Tongue (tissue), 2 donors: ENCODE data around the gene PXK. TPM values are rescaled to one million over a fixed set of nuclear protein-coding genes. Genes with fewer than 3 reads are reported as not detected.
"Not testable (repeated sequence)": the region's sequence is repeated elsewhere in the genome, so short reads cannot be mapped to it uniquely, and the experiment has no call there.

Experiments used
- DNase-seq: peaks from one replicate; pipeline ENCODE4 v3.0.0-alpha.2; 2015
- total RNA-seq: library from RNA; depleted of rRNA; stranded (reverse); fragments of >200 nt; gene quantifications from one replicate; pipeline ENCODE4 v1.2.3, GENCODE V29; 2014

The PXK gene
- total RNA-seq, 1 donor from 2014 or later: 27.8 TPM

DNA sequence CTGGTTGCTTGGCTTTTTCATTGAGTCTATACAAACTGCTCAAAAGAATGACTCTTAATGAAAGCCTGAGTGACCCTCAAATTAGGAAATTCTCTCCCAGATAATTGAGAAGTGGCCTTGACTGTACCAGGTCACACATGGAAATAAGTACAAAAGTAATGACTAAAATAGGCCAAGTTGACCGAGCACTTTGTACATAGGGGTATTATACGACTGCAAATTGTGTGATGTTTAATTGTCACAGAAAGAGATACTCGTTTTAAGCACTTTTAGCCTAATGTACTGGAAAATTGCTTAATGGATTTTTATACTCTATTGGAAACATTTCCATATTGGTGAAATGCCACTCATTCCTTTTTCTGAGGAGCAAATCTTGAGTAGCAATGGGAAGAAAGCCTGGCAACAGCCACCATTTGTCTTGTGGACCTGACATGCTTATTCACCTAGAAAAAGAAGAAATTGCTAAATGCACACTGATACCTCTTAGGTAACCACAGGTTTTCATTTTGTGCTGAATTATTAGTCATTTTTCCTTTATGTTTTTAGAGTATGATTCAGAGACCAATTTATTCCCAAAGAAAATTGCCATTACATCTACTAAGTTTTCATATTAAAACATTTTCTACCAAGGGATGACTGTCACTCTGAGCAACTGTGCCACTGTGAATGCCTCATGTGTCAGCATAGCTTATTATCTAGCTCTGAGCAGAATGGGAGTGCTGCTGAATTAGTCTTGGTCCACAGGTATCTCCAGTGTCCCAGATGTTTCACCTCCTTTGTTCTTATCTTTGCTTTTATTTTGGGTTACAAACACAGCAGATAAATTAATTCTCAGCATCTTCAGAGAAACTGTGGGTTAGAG lies 8.9 kb upstream of the PXK start:
- DNase-seq: no peak

DNA sequence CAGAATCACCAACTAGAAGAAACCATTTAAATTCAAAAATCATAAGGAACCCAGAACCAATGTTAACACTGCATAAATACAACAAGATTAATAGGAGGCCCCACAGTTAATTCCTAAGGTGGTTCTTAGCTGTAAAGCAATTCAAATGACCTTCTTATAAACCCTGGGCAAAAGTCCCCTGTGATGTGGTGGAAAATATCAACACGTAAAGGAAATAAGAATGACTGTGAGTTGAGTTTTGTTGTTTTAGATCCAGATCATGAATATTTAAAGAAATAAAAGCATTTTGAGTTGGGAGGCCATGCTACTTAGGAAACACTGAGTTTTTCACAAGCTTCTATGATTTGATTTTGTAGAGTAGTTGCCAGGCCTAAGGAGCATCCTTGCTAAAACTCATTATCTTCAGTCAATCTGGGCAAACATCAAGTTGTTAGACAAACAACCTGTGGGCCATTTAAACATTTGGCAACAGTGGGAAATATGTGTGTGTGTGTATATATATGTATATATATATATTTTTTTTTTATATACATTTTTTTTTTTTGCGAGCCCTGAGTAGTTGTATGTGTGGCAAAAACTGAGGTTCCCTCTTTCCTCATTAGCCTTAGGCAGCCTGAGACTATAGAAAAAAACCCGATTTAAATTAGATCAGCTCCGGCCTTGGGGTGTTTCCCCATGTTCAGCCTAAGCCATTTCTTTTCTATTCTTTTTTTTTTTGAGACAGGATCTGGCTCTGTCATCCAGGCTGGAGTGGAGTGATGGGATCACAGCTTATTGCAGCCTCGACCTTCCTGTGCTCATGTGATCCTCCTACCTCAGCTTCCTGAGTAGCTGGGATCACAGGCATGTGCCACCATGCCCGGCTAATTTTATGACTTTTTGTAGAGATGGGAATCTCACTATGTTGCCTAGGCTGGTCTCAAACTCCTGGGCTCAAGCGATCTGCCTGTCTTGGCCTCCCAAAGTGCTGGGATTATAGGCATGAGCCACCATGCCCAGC lies 8.0 kb upstream of the PXK start:
- no peak for DNase-seq

DNA sequence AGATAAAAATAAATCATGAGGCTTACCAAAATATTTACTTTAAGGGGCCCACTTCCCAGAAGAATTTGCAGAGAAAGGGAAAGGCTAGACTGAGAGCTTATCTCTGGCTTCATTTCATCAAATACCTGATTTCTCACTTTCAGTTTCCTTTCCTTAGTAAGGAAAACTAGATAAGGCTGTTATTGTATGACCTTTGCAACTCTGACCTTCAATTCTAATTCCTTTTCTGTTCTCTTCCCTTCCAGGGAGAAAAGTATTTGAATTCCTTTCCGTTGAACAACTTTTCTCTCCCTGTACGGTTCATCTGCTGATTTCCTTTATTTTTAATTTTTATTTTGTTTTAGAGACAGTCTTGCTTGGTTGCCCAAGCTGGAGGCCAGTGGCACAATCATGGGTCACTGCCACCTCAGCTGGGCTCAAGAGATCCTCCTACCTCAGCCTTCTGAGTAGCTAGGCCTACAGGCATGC lies 7.1 kb upstream of the PXK start:
- no peak for DNase-seq

GRCh38 chr3:58326267-58326900 lies 6.3 kb upstream of the PXK start:
- DNase-seq: no peak

GRCh38 chr3:58329150-58329921 lies 3.4 kb upstream of the PXK start:
- DNase-seq: no peak

DNA sequence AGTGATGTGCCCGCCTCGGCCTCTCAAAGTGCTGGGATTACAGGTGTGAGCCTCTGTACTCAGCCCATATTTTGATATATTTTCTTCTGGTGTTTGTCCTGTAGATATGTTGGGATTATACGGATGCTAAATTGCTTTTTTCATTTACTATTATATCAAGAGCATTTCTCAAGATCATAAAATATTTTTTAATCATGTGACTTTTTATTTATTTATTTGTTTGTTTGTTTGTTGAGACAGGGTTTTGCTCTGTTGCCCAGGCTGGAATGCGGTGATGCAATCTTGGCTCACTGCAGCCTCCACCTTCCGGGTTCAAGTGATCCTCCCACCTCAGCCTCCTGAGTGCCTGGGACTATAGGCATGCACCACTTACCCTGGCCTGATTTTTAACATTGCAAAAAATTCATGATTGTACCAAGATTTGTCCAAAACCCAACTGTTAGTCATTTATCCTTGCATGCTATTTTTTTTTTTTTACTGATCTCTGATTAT lies 2.7 kb upstream of the PXK start:
- no peak for DNase-seq

GRCh38 chr3:58331593-58332152 lies 1.0 kb upstream of the PXK start:
- no peak for DNase-seq

GRCh38 chr3:58333206-58334012 lies 717 bp downstream of the PXK start:
- DNase-seq: peak; percentile 53

- no peak for DNase-seq
Measured at GRCh38 chr3:58334013-58334321, 1.3 kb downstream of the PXK start.

GRCh38 chr3:58334506-58334884 lies 1.8 kb downstream of the PXK start:
- DNase-seq: no peak

GRCh38 chr3:58335652-58335947 lies 2.9 kb downstream of the PXK start:
- no peak for DNase-seq

GRCh38 chr3:58336135-58336882 lies 3.6 kb downstream of the PXK start:
- DNase-seq: no peak

GRCh38 chr3:58337190-58337589 lies 4.5 kb downstream of the PXK start:
- DNase-seq: no peak

- not testable (repeated sequence) for DNase-seq
Measured at GRCh38 chr3:58339146-58339545, 6.5 kb downstream of the PXK start.

GRCh38 chr3:58340594-58341244 lies 8.0 kb downstream of the PXK start:
- no peak for DNase-seq

GRCh38 chr3:58341376-58341775 lies 8.7 kb downstream of the PXK start:
- no peak for DNase-seq

DNA sequence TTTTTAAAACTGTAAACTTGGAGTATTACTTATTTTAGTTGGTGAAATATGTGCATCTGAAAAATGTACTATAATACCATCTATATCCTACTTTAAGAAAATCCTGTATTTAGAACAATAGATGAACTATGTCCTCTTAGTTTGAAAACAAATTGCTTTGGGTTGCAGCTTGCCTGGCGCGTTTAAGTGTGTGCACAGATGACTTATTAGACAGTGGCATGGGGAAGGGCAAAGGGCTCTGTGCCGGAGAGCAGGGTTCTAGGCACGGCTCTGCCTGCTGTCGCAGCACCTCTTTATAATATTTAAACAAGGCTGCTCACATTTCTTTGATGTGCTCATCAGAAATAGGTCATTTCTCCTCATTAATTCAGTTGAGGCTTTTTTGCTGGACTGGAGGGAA lies 10.0 kb downstream of the PXK start:
- no peak for DNase-seq

DNA sequence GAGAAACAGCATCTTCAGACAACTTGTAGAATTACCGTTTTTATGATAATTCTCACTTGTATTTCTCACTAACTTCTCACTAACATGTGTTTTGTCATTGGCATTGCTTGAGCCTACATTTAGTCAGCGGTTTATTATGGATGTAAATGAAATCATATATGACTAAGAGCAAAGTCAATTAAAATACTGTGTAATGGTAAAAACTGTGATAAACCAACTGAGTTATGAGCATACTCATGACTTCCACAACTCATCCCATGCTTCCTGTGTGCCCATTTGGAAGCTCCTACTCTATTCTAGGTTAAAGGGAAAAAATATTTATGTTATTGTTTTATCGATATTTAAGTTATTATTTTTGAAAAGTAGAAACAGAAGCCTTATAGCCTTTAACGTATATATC lies 12.8 kb downstream of the PXK start:
- DNase-seq: no peak

DNA sequence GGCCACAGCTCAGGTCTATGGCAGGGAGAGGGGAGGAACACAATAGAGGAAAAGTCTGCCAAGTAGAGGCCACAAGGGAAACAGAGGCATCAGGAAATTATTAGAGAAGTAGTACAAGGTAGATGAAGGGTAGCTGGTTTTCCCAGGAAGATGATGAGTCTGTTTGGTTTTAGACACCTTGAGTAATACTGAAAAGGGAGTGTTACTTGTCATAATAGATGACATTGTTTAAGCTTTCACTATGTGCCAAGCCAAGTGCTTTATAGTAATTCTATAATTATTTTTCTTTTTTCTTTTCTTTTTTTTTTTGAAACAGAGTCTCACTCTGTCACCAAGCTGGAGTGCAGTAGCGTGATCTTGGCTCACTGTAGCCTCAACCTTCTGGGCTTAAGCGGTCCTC lies 13.7 kb downstream of the PXK start:
- DNase-seq: no peak
